HPDE6-E6E7 (cell line): ENCODE data around the gene UPK3A.
"Not testable (repeated sequence)": the region's sequence is repeated elsewhere in the genome, so short reads cannot be mapped to it uniquely, and the experiment has no call there.

Source experiments
- DNase-seq: peaks from one replicate; pipeline ENCODE4 v3.0.0; 2011; ENCODE audit warnings: missing footprints; ENCODE audit errors: extremely low spot score

Gene UPK3A

GRCh38 chr22:45257941-45258340 lies 26.8 kb upstream of the UPK3A start:
- not testable (repeated sequence) for DNase-seq

DNA sequence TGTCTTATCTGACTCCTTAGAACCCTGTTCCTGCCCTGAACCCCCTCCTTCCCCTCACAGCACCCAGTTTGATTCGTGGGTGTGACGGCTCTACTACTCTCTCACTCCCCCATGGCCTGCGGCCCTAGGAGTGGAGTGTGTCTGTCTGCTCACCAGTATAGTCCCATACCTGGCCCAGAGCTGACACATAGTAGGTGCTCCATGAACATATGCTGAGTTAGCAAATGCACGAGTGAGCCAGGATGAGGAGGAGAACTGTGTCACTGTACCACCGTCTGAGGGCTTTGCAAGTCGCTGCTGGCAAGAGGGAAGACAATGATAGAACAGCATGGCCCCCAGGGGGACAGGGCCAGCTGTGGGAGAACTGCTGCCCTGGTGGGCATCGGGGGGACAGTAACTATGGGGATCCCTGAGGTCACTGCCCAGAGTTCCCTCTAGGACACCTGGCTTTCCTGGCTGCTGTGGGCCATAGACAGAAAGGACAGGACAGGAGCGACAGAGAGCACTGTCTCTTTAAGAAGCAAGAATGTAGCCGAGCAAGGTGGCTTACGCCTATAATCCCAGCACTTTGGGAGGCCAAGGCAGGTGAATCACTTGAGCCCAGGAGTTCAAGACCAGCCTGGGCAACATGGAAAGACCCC lies 24.9 kb upstream of the UPK3A start:
- DNase-seq: no peak

DNA sequence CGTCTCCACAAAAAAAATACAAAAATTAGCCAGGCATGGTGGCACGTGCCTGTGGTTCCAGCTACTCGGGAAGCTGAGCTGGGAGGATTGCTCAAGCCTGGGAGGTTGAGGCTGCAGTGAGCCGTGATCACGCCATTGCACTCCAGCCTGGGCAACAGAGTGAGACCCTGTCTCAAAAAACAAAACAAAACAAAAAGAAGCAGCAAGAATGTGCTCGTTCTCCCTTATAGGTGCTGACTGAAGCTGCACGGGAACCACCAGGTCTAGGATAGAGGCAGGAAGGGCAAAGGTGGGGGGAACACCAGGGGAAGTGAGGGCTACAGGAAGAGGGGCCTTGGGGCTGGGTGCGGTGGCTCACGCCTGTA lies 24.4 kb upstream of the UPK3A start:
- not testable (repeated sequence) for DNase-seq

DNA sequence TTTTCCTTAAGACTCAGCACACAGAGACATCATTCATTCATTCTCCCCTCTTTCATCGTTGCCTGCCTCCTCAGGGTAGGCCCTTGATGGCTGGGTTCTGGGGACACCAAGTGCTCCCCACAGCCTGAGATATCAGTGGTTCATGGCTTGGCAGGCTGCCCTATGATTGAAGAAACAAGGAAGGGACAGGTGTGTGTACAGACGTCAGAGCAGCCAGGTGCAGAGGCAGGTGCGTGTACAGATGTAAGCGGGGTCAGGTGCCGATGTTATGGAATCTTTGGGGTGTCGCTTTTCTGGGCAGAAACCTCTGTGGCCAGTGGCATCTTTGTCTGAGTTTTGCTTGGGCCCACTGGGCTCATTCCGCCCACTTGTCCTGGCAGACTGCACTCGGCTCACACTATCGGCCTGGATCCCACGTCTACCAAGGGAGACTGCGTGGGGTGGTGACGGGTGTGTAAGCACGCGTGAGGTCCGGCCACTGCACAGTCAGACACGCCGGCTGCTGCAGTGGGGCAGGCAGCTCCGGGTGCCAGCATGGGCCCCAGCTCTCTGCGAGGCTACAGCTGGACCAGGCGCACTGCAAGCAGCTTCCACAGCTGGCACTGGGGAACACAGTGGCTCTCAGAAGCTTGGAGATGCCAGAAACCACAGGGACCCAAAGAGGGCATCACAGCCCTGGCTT lies 23.2 kb upstream of the UPK3A start:
- DNase-seq: no peak

- no peak for DNase-seq
These were observed 22.4 kb upstream of the UPK3A start for GRCh38 chr22:45262195-45262930.

- DNase-seq: no peak
These were observed 21.8 kb upstream of the UPK3A start for GRCh38 chr22:45262931-45263462.

- peak; percentile 79 for DNase-seq
These were observed 21.1 kb upstream of the UPK3A start for GRCh38 chr22:45263463-45264269.

- no peak for DNase-seq
These were observed 19.2 kb upstream of the UPK3A start for GRCh38 chr22:45265535-45265934.

- no peak for DNase-seq
These were observed 16.4 kb upstream of the UPK3A start for GRCh38 chr22:45268167-45268957.

DNA sequence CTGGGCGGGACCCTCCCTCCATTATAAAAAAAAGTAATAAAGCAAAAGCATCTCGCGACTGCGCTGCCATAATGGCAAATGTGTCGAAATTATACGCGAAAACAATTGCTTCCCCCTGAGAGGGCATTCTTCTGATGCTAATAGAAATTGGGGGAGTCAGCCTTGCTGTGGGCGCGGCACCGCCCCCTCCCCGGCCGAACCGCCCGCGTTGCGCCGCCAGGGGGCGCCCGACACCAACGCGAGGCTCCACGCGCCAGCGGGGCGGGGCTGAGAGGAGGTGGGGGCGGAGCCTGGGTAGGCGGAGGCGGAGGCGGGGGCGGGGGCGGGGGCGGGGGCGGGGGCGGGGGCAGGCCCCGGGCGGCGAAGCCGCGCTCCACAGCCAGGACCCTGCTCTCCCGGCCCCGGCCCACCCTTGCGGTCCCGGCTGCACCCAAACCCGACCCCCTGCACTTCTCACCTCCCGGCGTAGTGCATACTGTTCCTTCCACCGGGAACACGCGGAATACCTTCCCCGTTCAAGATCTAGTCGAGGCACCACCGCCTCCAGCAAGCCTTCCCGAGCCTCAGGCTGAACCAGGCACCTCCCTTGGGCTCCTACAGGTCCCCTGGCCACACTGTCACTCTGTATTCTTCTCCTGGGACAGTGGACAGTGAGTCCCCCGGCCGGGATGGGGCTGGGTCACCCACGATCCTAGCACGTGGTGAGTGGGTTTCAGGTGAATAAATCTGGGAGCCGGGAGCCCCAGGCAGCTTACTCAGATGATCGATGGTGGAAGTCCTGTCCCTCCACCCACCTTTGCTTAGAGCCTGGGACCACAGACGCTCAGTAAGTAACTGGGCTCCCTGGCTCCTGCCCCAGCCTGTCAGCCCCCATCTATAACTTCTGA lies 15.5 kb upstream of the UPK3A start:
- DNase-seq: peak; percentile 23

DNA sequence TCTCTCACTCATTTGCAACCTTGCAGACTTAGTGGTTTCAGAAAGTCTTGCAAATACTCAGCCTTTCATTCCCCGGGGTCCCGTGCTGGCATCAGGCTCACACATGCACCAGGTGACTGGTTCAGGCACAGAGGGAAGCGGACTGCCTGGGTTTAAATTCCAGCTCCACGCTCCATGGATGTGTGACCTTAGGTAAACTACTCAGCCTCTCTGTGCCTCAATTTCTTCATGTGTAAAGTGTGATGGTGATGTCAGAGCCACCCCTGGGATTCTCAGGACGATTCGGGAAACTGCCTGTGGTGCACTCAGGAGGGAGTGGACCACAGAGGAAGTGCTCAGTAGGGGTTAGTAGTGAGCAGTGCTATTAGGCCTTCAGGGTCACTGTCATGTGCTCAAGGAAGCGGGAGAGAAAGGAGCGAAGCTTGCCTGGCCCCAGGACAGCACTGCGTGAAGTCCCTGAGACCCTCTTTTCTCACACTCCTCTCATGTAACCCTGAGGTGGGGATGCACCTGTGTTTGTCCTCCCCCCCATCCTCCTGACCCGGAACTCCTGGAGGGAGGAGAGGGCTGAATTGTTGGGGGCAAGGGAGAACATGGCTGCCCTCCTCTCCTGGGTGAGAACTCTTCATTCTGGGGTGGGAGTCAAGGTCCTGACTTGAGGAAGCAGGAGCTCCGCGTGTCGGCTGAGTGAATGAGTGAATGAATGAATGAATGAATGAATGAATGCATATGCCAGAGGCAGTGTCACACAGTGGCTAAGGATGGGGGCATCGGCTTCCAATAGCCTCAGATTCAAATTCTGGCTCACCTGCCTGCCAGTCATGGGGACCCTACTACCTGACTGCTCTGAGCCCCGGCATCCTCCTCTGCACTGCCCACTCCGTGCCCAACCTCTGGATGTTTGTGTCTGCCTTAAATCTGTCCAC lies 14.4 kb upstream of the UPK3A start:
- DNase-seq: no peak

- DNase-seq: no peak
These were observed 13.0 kb upstream of the UPK3A start for GRCh38 chr22:45271667-45272201.

- DNase-seq: no peak
These were observed 12.3 kb upstream of the UPK3A start for GRCh38 chr22:45272498-45272897.

GRCh38 chr22:45273452-45274075 lies 11.2 kb upstream of the UPK3A start:
- no peak for DNase-seq

GRCh38 chr22:45276507-45277105 lies 8.1 kb upstream of the UPK3A start:
- no peak for DNase-seq

DNA sequence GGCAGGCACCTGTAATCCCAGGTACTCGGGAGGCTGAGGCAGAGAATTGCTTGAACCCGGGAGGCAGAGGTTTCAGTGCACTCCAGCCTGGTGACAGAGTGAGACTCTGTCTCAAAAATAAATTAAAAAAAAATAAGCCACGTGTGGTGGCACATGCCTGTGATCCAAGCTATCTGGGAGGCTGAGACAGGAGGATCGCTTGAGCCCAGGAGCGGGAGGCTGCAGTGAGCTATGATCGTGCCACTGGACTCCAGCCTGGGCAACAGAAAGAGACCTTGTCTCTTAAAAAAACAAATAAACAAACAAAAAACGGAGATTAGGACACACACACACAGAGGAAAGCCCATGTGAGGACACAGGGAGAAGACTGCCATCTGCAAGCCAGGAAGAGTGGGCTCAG lies 7.0 kb upstream of the UPK3A start:
- DNase-seq: not testable (repeated sequence)

- no peak for DNase-seq
These were observed 6.6 kb upstream of the UPK3A start for GRCh38 chr22:45278125-45278524.

DNA sequence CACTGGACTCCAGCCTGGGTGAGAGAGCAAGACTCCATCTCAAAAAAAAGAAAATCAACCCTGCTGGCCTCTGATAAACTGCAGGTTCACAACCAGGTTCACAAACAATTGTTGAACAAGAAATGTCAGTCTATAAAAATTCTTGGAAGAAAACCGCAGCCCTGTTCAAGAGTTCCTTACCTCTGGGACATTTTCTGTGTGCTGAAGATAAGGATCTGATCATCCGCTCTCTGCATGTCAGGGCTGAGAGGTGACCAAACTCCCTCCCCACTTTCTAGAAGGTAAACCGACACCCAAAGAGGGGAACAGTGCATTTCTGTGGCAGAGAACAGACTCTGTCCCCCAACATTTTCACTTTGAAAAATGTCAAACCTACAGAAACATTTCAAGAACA lies 4.2 kb upstream of the UPK3A start:
- DNase-seq: no peak
